SU-DHL-6 (cell line): ENCODE results near the gene AKAP6.

Source experiments
- H2AFZ ChIP-seq: fragments of 200-600 bp; sonication (generic); 2 replicates; pipeline ENCODE4 v1.6.1; 2014; ENCODE audit warnings: low read depth, mild to moderate bottlenecking, moderate library complexity, mixed read lengths, antibody characterized with exemption, low read length; ENCODE audit not compliant: severe bottlenecking
- H3F3A ChIP-seq: fragments of 200-600 bp; shearing (Covaris generic); 2 replicates; pipeline ENCODE4 v1.6.0; 2016; ENCODE audit warnings: antibody characterized with exemption, mild to moderate bottlenecking; ENCODE audit not compliant: insufficient read depth
- H3K27ac ChIP-seq: fragments of 200-600 bp; sonication (generic); 2 replicates; pipeline ENCODE4 v1.5.1; 2016; ENCODE audit warnings: low read depth, mild to moderate bottlenecking, low read length, moderate library complexity, mixed read lengths
- H3K27me3 ChIP-seq: fragments of 200-600 bp; sonication (generic), shearing (Covaris generic); 2 replicates; pipeline ENCODE4 v1.6.0; 2014; ENCODE audit warnings: mild to moderate bottlenecking, low read length
- H3K36me3 ChIP-seq: fragments of 200-600 bp; sonication (generic); 2 replicates; pipeline ENCODE4 v1.6.1; 2014; ENCODE audit warnings: mild to moderate bottlenecking, low read length, mixed read lengths
- H3K4me2 ChIP-seq: fragments of 300-600, 200-600 bp; shearing (Covaris generic), sonication (generic); 2 replicates; pipeline ENCODE4 v1.6.0; 2014; ENCODE audit warnings: low read length, low read depth, mild to moderate bottlenecking; ENCODE audit not compliant: poor library complexity, severe bottlenecking
- H3K4me3 ChIP-seq: fragments of 200-600 bp; sonication (generic); 2 replicates; pipeline ENCODE4 v1.5.1; 2014; ENCODE audit warnings: antibody characterized with exemption, low read length, mild to moderate bottlenecking, mixed read lengths; ENCODE audit not compliant: insufficient read depth, poor library complexity, severe bottlenecking
- H3K79me2 ChIP-seq: fragments of 200-600 bp; sonication (generic); 2 replicates; pipeline ENCODE4 v1.6.1; 2014; ENCODE audit warnings: mild to moderate bottlenecking, low read length, moderate library complexity; ENCODE audit not compliant: insufficient read depth
- H3K9ac ChIP-seq: fragments of 200-600 bp; sonication (generic); 2 replicates; pipeline ENCODE4 v1.7.0; 2014; ENCODE audit warnings: mild to moderate bottlenecking, low read length
- H3K9me2 ChIP-seq: fragments of 200-600 bp; sonication (generic); replicated peaks from 2 replicates; pipeline ENCODE4 v1.6.1; 2014; ENCODE audit warnings: low read length; ENCODE audit not compliant: insufficient read depth
- H3K9me3 ChIP-seq: fragments of 200-600 bp; sonication (generic); 2 replicates; pipeline ENCODE4 v1.6.1; 2014; ENCODE audit warnings: low read length, mixed read lengths; ENCODE audit not compliant: insufficient read depth
- H4K20me1 ChIP-seq: fragments of 200-600 bp; sonication (generic); 2 replicates; pipeline ENCODE4 v1.6.1; 2014; ENCODE audit warnings: low read depth, mild to moderate bottlenecking, antibody characterized with exemption, low read length, moderate library complexity, mixed read lengths
- CTCF ChIP-seq: fragments of 200-600 bp; sonication (generic); IDR thresholded peaks from one replicate; pipeline ENCODE4 v1.5.1; 2017; ENCODE audit warnings: antibody characterized with exemption, mild to moderate bottlenecking, low read length, moderate library complexity; ENCODE audit not compliant: insufficient read depth, poor library complexity, severe bottlenecking
- EZH2phosphoT487 ChIP-seq: fragments of 200-600 bp; sonication (generic), shearing (Covaris generic); conservative IDR thresholded peaks from 2 replicates; pipeline ENCODE4 v1.6.1; 2018; ENCODE audit warnings: mild to moderate bottlenecking, antibody characterized with exemption, low read length, moderate library complexity, mixed read lengths

AKAP6 gene

GRCh38 chr14:32561520-32561919, 232.4 kb downstream of the AKAP6 start:
- Histone ChIP-seq H3K4me3 (no peak overlapping the region), H2AFZ (no peak overlapping the region)
- TF ChIP-seq CTCF, result no peak
- no peak for TF ChIP-seq EZH2phosphoT487

GRCh38 chr14:32564596-32564995, 235.5 kb downstream of the AKAP6 start:
- Histone ChIP-seq H3K4me2 (no peak overlapping the region), H3K27ac (no peak overlapping the region), H3K79me2 (no peaks in the 10 kb centered on the region), H3K9me3 (no peaks in the 10 kb centered on the region), H3K36me3 (no peaks in the 10 kb centered on the region), H3K27me3 (no peaks in the 10 kb centered on the region), H4K20me1 (no peaks in the 10 kb centered on the region), H3K9ac (no peak overlapping the region), H3K9me2 (no peaks in the 10 kb centered on the region), H3F3A (no peaks in the 10 kb centered on the region), H2AFZ (no peak overlapping the region), H3K4me3 (no peak overlapping the region)
- TF ChIP-seq EZH2phosphoT487 (no peak), CTCF (no peak)

More at GRCh38 chr14:32561520-32561919, 232.4 kb downstream of the AKAP6 start:
- Histone ChIP-seq H3K4me2 (no peak overlapping the region), H3K9ac (no peak overlapping the region), H3K79me2 (no peaks in the 10 kb centered on the region), H3K9me2 (no peaks in the 10 kb centered on the region), H4K20me1 (no peaks in the 10 kb centered on the region), H3K27me3 (no peaks in the 10 kb centered on the region), H3K9me3 (no peaks in the 10 kb centered on the region), H3F3A (no peaks in the 10 kb centered on the region), H3K36me3 (no peaks in the 10 kb centered on the region), H3K27ac (no peak overlapping the region)

GRCh38 chr14:32565256-32565655, 236.2 kb downstream of the AKAP6 start:
- no peaks in the 10 kb centered on the region for H3K27me3 ChIP-seq
- H3K79me2 ChIP-seq, result no peaks in the 10 kb centered on the region
- no peaks in the 10 kb centered on the region for H3K36me3 ChIP-seq
- H3K9me3 ChIP-seq, result no peaks in the 10 kb centered on the region
- H3K27ac ChIP-seq, result no peak overlapping the region
- no peak overlapping the region for H3K4me2 ChIP-seq
- no peaks in the 10 kb centered on the region for H3K9me2 ChIP-seq
- no peak overlapping the region for H2AFZ ChIP-seq
- H3K4me3 ChIP-seq, result no peak overlapping the region
- H3F3A ChIP-seq, result no peaks in the 10 kb centered on the region
- H4K20me1 ChIP-seq, result no peaks in the 10 kb centered on the region
- no peak overlapping the region for H3K9ac ChIP-seq
- TF ChIP-seq EZH2phosphoT487 (no peak), CTCF (no peak)
